Suppressor macrophage (primary cell): ENCODE results near the gene NME3.

Experiments
- DNase-seq, 4 experiments: peaks; one replicate each; pipeline ENCODE4 v3.0.0-alpha.2; 2020 to 2022

Gene NME3

GRCh38 chr16:1768061-1768766, 3.1 kb downstream of the NME3 start:
- DNase-seq: no peak

GRCh38 chr16:1767116-1767994, 4.0 kb downstream of the NME3 start:
- DNase-seq: no peak

- DNase-seq: no peak
Observed at GRCh38 chr16:1766701-1767100, 4.6 kb downstream of the NME3 start.

- no peak for DNase-seq
Observed at GRCh38 chr16:1766231-1766630, 5.1 kb downstream of the NME3 start.

GRCh38 chr16:1765826-1766225, 5.5 kb downstream of the NME3 start:
- DNase-seq: no peak

- DNase-seq: no peak
Observed at GRCh38 chr16:1764971-1765370, 6.4 kb downstream of the NME3 start.

GRCh38 chr16:1763521-1764511, 7.5 kb downstream of the NME3 start:
- DNase-seq: no peak

GRCh38 chr16:1762879-1763520, 8.3 kb downstream of the NME3 start:
- no peak for DNase-seq

- no peak for DNase-seq
Observed at GRCh38 chr16:1762196-1762878, 9.0 kb downstream of the NME3 start.

- no peak for DNase-seq
Observed at GRCh38 chr16:1761751-1762150, 9.6 kb downstream of the NME3 start.

GRCh38 chr16:1760911-1761310, 10.4 kb downstream of the NME3 start:
- no peak for DNase-seq

GRCh38 chr16:1759511-1759910, 11.8 kb downstream of the NME3 start:
- DNase-seq: no peak

GRCh38 chr16:1758923-1759322, 12.4 kb downstream of the NME3 start:
- DNase-seq: no peak

- DNase-seq: no peak
Observed at GRCh38 chr16:1757714-1758461, 13.5 kb downstream of the NME3 start.

GRCh38 chr16:1754204-1754603, 17.1 kb downstream of the NME3 start:
- no peak for DNase-seq

GRCh38 chr16:1752853-1753252, 18.5 kb downstream of the NME3 start:
- no peak for DNase-seq

- DNase-seq: no peak
Observed at GRCh38 chr16:1751946-1752345, 19.4 kb downstream of the NME3 start.

GRCh38 chr16:1749152-1750117, 21.9 kb downstream of the NME3 start:
- DNase-seq: no peak

- no peak for DNase-seq
Observed at GRCh38 chr16:1747934-1748333, 23.4 kb downstream of the NME3 start.
